Caco-2 (cell line): ENCODE measurements around the gene ZSCAN29. TPM values are rescaled to one million over a fixed set of nuclear protein-coding genes. Genes with fewer than 3 reads are reported as not detected.

Source experiments
- BruUV-seq: library from RNA; stranded (reverse); fragments of 400-500 nt; replicated peaks from 2 replicates; lab custom pipeline; 2021; lab: Mats Ljungman, UMichigan
- CTCF ChIA-PET: fragments of 300-600 bp; sonication (Branson Sonifier 250); formaldehyde crosslinking; loops from one replicate; lab custom pipeline; 2022; ENCODE audit warnings: antibody characterized with exemption; lab: Charles Lee
- POLR2A ChIA-PET: fragments of 300-600 bp; sonication (Branson Sonifier 250); formaldehyde crosslinking; loops from one replicate; lab custom pipeline; 2022; ENCODE audit warnings: antibody characterized with exemption; lab: Charles Lee
- DNase-seq, 2 experiments: peaks; one replicate each; pipeline versions ENCODE4 v3.0.0 to v3.0.0-alpha.2; 2020 to 2022
- H3K27me3 ChIP-seq: replicated peaks from 2 replicates; pipeline ENCODE4 v1.6.0; 2011; ENCODE audit warnings: low read length; ENCODE audit not compliant: control insufficient read depth, insufficient read depth
- H3K36me3 ChIP-seq: 2 replicates; pipeline ENCODE4 v1.5.1; 2011; ENCODE audit warnings: low read length; ENCODE audit not compliant: control insufficient read depth, insufficient read depth
- H3K4me1 ChIP-seq: fragments of 250-450 bp; sonication (Bioruptor Pico); 2 replicates; pipeline ENCODE4 v1.5.1; 2020; ENCODE audit warnings: mild to moderate bottlenecking
- H3K4me3 ChIP-seq: 2 replicates; pipeline ENCODE4 v1.5.1; 2011; ENCODE audit warnings: low read depth, mild to moderate bottlenecking, control low read depth, low read length
- H3K9me3 ChIP-seq: fragments of 250-450 bp; sonication (Bioruptor Pico); 2 replicates; pipeline ENCODE4 v1.5.1; 2020; ENCODE audit warnings: mild to moderate bottlenecking, moderate library complexity
- H3K27ac Mint-ChIP-seq: one replicate; pipeline ENCODE4 v1.8.0; 2022; ENCODE audit warnings: mixed read lengths; ENCODE audit not compliant: unreplicated experiment
- H3K27me3 Mint-ChIP-seq: one replicate; pipeline ENCODE4 v1.8.0; 2022; ENCODE audit warnings: mixed read lengths; ENCODE audit not compliant: insufficient read depth, unreplicated experiment
- H3K36me3 Mint-ChIP-seq: one replicate; pipeline ENCODE4 v1.8.0; 2022; ENCODE audit warnings: mild to moderate bottlenecking, mixed read lengths; ENCODE audit not compliant: insufficient read depth, unreplicated experiment
- H3K4me1 Mint-ChIP-seq: one replicate; pipeline ENCODE4 v1.8.0; 2022; ENCODE audit warnings: low read depth, mixed read lengths; ENCODE audit not compliant: unreplicated experiment
- H3K4me3 Mint-ChIP-seq: one replicate; pipeline ENCODE4 v1.8.0; 2022; ENCODE audit warnings: mild to moderate bottlenecking, moderate library complexity, mixed read lengths; ENCODE audit not compliant: unreplicated experiment
- H3K9me3 Mint-ChIP-seq: one replicate; pipeline ENCODE4 v1.8.0; 2022; ENCODE audit warnings: mixed read lengths; ENCODE audit not compliant: unreplicated experiment
- intact Hi-C: fragments of 100-400 bp; cut with micrococcal nuclease; formaldehyde crosslinking; loops from one replicate; pipeline ENCODE4 v1.10.0; 2022; ENCODE audit not compliant: unreplicated experiment
- total RNA-seq: library from RNA; stranded (reverse); gene quantifications from 2 replicates; pipeline ENCODE4 v1.2.3, GENCODE V29; 2022
- TF ChIP-seq, protein P1 (sequence below), 2 experiments: fragments of 200-600 bp in 1 of 2; IDR thresholded peaks; 1 replicate in 1 of 2; 2 replicates in 1 of 2; pipeline versions ENCODE4 v1.5.1 to v1.8.0; 2011 to 2022; ENCODE audit warnings: antibody characterized with exemption in 1 of 2, control low read depth in 1 of 2, inconsistent platforms in 1 of 2, low read depth in 1 of 2, low read length in 1 of 2, mild to moderate bottlenecking in 1 of 2, moderate library complexity in 1 of 2; ENCODE audit not compliant: insufficient read depth in 1 of 2, severe bottlenecking in 1 of 2, unreplicated experiment in 1 of 2

ZSCAN29 gene
- total RNA-seq, 1 experiment from 2014 or later, result 43.0 TPM

DNA sequence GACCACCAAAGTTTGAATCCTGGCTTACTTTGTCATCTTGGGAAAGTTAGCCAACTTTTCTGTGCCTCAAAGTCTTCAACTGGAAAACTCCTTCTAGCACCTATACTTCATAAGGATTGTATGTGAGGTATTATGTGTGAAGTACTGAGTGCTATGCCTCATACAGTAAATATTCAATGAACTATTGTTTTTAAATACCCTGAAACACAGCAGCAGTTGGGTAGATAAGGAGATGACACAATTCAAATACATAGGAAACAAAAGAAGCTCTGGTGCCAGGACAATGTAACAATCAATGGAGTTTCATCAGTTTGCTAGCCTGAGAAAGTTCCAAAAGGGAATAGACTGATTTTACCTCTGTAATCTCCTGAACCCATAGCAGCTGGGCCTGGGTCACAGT is 43.4 kb upstream of the ZSCAN29 start:
- no peak for DNase-seq
- H3K9me3 ChIP-seq, result no peaks in the 10 kb centered on the region
- Mint-ChIP-seq H3K36me3 (peaks cover 21% of the 10 kb centered on the region), H3K27ac (no peak overlapping the region), H3K9me3 (no peaks in the 10 kb centered on the region), H3K4me3 (no peak overlapping the region), H3K4me1 (no peaks in the 10 kb centered on the region), H3K27me3 (no peaks in the 10 kb centered on the region)
- H3K4me1 ChIP-seq, result no peaks in the 10 kb centered on the region
- H3K27me3 ChIP-seq, result no peaks in the 10 kb centered on the region
- no peak overlapping the region for H3K4me3 ChIP-seq
- ChIA-PET POLR2A (no interaction called here), CTCF (interaction anchor here (0.7 kb wide), 1 partner anchor 20 kb away, joined by 4 read pairs; no protein-coding TSS in a partner anchor)
- H3K36me3 ChIP-seq, result no peaks in the 10 kb centered on the region
- intact Hi-C loops, result no loop called here
- TF ChIP-seq, protein P1, sequence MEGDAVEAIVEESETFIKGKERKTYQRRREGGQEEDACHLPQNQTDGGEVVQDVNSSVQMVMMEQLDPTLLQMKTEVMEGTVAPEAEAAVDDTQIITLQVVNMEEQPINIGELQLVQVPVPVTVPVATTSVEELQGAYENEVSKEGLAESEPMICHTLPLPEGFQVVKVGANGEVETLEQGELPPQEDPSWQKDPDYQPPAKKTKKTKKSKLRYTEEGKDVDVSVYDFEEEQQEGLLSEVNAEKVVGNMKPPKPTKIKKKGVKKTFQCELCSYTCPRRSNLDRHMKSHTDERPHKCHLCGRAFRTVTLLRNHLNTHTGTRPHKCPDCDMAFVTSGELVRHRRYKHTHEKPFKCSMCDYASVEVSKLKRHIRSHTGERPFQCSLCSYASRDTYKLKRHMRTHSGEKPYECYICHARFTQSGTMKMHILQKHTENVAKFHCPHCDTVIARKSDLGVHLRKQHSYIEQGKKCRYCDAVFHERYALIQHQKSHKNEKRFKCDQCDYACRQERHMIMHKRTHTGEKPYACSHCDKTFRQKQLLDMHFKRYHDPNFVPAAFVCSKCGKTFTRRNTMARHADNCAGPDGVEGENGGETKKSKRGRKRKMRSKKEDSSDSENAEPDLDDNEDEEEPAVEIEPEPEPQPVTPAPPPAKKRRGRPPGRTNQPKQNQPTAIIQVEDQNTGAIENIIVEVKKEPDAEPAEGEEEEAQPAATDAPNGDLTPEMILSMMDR (IDR thresholded peaks at IDR 0.05; ENCODE audit: insufficient read depth in 1 of 2, low read depth in 1 of 2, low read length in 1 of 2, severe bottlenecking in 1 of 2, unreplicated experiment in 1 of 2), result no peak
- no TSS peak for BruUV-seq

DNA sequence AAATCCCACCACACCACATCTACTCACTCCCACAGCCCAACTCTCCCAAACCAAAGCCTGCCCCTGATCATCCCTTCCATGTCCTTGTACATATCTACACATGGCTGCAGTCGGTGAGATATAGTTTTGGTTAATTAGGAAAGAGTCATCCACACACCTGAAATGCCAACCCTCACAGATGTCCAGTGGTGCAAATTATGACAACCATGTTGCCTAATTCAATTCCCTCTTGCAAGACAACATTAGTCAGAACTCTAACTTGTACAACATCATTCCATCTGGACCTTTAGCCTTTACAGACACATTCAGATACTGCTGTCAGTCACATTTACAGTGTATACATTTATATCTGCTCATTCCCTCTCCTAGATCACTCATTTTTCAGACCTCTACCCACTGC is 41.3 kb upstream of the ZSCAN29 start:
- DNase-seq, result no peak
- ChIA-PET CTCF (no interaction called here), POLR2A (no interaction called here)
- no peaks in the 10 kb centered on the region for H3K9me3 ChIP-seq
- Mint-ChIP-seq H3K36me3 (peaks cover 31% of the 10 kb centered on the region), H3K27ac (no peak overlapping the region), H3K27me3 (no peaks in the 10 kb centered on the region), H3K9me3 (no peaks in the 10 kb centered on the region), H3K4me1 (no peaks in the 10 kb centered on the region), H3K4me3 (no peak overlapping the region)
- no TSS peak for BruUV-seq
- no peaks in the 10 kb centered on the region for H3K4me1 ChIP-seq
- intact Hi-C loops, result no loop called here
- TF ChIP-seq, protein P1 (IDR thresholded peaks at IDR 0.05; ENCODE audit: insufficient read depth in 1 of 2, low read depth in 1 of 2, low read length in 1 of 2, severe bottlenecking in 1 of 2, unreplicated experiment in 1 of 2), result no peak
- H3K36me3 ChIP-seq, result 0 out of 2 replicates have a peak, but pooled peaks cover 2% of the 10 kb centered on the region
- H3K4me3 ChIP-seq, result no peak overlapping the region
- H3K27me3 ChIP-seq, result no peaks in the 10 kb centered on the region

- DNase-seq, result no peak
- Histone ChIP-seq H3K36me3 (peaks cover 3% of the 10 kb centered on the region; the same call in 1 of the 2 replicates), H3K4me3 (no peak overlapping the region), H3K27me3 (no peaks in the 10 kb centered on the region), H3K4me1 (no peaks in the 10 kb centered on the region), H3K9me3 (no peaks in the 10 kb centered on the region)
- no TSS peak for BruUV-seq
- Mint-ChIP-seq H3K9me3 (no peaks in the 10 kb centered on the region), H3K27ac (no peak overlapping the region), H3K4me3 (no peak overlapping the region), H3K4me1 (no peaks in the 10 kb centered on the region), H3K27me3 (no peaks in the 10 kb centered on the region), H3K36me3 (peaks cover 39% of the 10 kb centered on the region)
- POLR2A ChIA-PET, result no interaction called here
- TF ChIP-seq, protein P1 (IDR thresholded peaks at IDR 0.05; ENCODE audit: insufficient read depth in 1 of 2, low read depth in 1 of 2, low read length in 1 of 2, severe bottlenecking in 1 of 2, unreplicated experiment in 1 of 2), result no peak
- CTCF ChIA-PET, result no interaction called here
- intact Hi-C loops, result no loop called here
These were observed 39.9 kb upstream of the ZSCAN29 start for GRCh38 chr15:43410572-43411214.
